WTC11 (cell line): ENCODE data around the gene MARK3. TPM values are rescaled to one million over a fixed set of nuclear protein-coding genes. Genes with fewer than 3 reads are reported as not detected.

Experiments
- ATAC-seq: fragments of 200-7000 bp; cut with Tn5 transposase; 2 replicates; pipeline ENCODE4 v1.10.0; 2021; ENCODE audit warnings: mild to moderate bottlenecking, moderate library complexity
- CTCF ChIA-PET: fragments of 300-600 bp; sonication (Branson Sonifier 250); formaldehyde crosslinking; loops from one replicate; lab custom pipeline; 2021; ENCODE audit warnings: antibody characterized with exemption; lab: Charles Lee
- POLR2A ChIA-PET: fragments of 350-600 bp; sonication (Branson Sonifier 250); formaldehyde crosslinking; loops from one replicate; lab custom pipeline; 2021; ENCODE audit warnings: antibody characterized with exemption; lab: Charles Lee
- DNase-seq: peaks from one replicate; pipeline ENCODE4 v3.0.0; 2021; ENCODE audit warnings: low spot score
- H3K27ac Mint-ChIP-seq: 2 replicates; pipeline ENCODE4 v1.8.0; 2021; ENCODE audit warnings: mixed read lengths
- H3K27me3 Mint-ChIP-seq: 2 replicates; pipeline ENCODE4 v1.8.0; 2021; ENCODE audit warnings: low read depth, mild to moderate bottlenecking, moderate library complexity, mixed read lengths
- H3K36me3 Mint-ChIP-seq: 2 replicates; pipeline ENCODE4 v1.8.0; 2021; ENCODE audit warnings: mixed read lengths
- H3K4me1 Mint-ChIP-seq: 2 replicates; pipeline ENCODE4 v1.8.0; 2022; ENCODE audit warnings: mixed read lengths
- H3K4me3 Mint-ChIP-seq: 2 replicates; pipeline ENCODE4 v1.8.0; 2021; ENCODE audit warnings: mild to moderate bottlenecking, moderate library complexity, mixed read lengths
- H3K9me3 Mint-ChIP-seq: 2 replicates; pipeline ENCODE4 v1.8.0; 2021; ENCODE audit warnings: mixed read lengths
- ESRRA ChIP-seq: sonication (generic); formaldehyde crosslinking; IDR thresholded peaks from 2 replicates; pipeline ENCODE4 v1.8.1; 2022; ENCODE audit warnings: mild to moderate bottlenecking, missing genetic modification reagents, borderline replicate concordance
- FOXP1 ChIP-seq: sonication (generic); formaldehyde crosslinking; IDR thresholded peaks from 2 replicates; pipeline ENCODE4 v1.8.0; 2022; ENCODE audit warnings: missing genetic modification reagents, mild to moderate bottlenecking, moderate library complexity, borderline replicate concordance
- MYBL2 ChIP-seq: sonication (generic); formaldehyde crosslinking; IDR thresholded peaks from 2 replicates; pipeline ENCODE4 v1.8.1; 2023; ENCODE audit warnings: mild to moderate bottlenecking, moderate library complexity, missing genetic modification reagents
- NR1H2 ChIP-seq: sonication (generic); formaldehyde crosslinking; IDR thresholded peaks from 2 replicates; pipeline ENCODE4 v1.9.0; 2021; ENCODE audit warnings: mild to moderate bottlenecking, moderate library complexity, missing genetic modification reagents
- PRRX2 ChIP-seq: fragments of 250-450 bp; sonication (Bioruptor Pico); IDR thresholded peaks from 2 replicates; pipeline ENCODE4 v1.8.0; 2021; ENCODE audit warnings: mild to moderate bottlenecking
- SP1 ChIP-seq: sonication (generic); formaldehyde crosslinking; conservative IDR thresholded peaks from 2 replicates; pipeline ENCODE4 v1.8.1; 2022; ENCODE audit warnings: missing genetic modification reagents
- TCF7 ChIP-seq: sonication (generic); formaldehyde crosslinking; IDR thresholded peaks from 2 replicates; pipeline ENCODE4 v1.8.0; 2022; ENCODE audit warnings: mild to moderate bottlenecking, low read depth, missing genetic modification reagents, moderate library complexity
- TEAD1 ChIP-seq: sonication (generic); formaldehyde crosslinking; IDR thresholded peaks from 2 replicates; pipeline ENCODE4 v1.8.0; 2022; ENCODE audit warnings: mild to moderate bottlenecking, missing genetic modification reagents
- ZNF263 ChIP-seq: sonication (generic); formaldehyde crosslinking; IDR thresholded peaks from 2 replicates; pipeline ENCODE4 v1.8.1; 2022; ENCODE audit warnings: low read depth, mild to moderate bottlenecking, moderate library complexity, missing genetic modification reagents
- ZNF317 ChIP-seq: sonication (generic); formaldehyde crosslinking; IDR thresholded peaks from 2 replicates; pipeline ENCODE4 v1.8.1; 2023; ENCODE audit warnings: low read depth, mild to moderate bottlenecking, moderate library complexity, missing genetic modification reagents, borderline replicate concordance
- total RNA-seq: library from RNA; stranded (reverse); gene quantifications from 3 replicates; pipeline ENCODE4 v1.2.3, GENCODE V29; 2021
- TF ChIP-seq, protein P1 (sequence below): fragments of 250-450 bp; sonication (Bioruptor Pico); IDR thresholded peaks from 2 replicates; pipeline ENCODE4 v1.8.0; 2021; ENCODE audit warnings: mild to moderate bottlenecking
- TF ChIP-seq, protein P2 (sequence below): sonication (generic); formaldehyde crosslinking; IDR thresholded peaks from 2 replicates; pipeline ENCODE4 v1.8.1; 2022; ENCODE audit warnings: mild to moderate bottlenecking, moderate library complexity, missing genetic modification reagents
- TF ChIP-seq, protein P3 (sequence below): sonication (generic); formaldehyde crosslinking; IDR thresholded peaks from 2 replicates; pipeline ENCODE4 v1.8.1; 2023; ENCODE audit warnings: mild to moderate bottlenecking, missing genetic modification reagents
- TF ChIP-seq, protein P4 (sequence below): sonication (generic); formaldehyde crosslinking; IDR thresholded peaks from 2 replicates; pipeline ENCODE4 v1.8.1; 2023; ENCODE audit warnings: mild to moderate bottlenecking, moderate library complexity, missing genetic modification reagents
- TF ChIP-seq, protein P5 (sequence below): sonication (generic); formaldehyde crosslinking; IDR thresholded peaks from 2 replicates; pipeline ENCODE4 v1.8.0; 2022; ENCODE audit warnings: mild to moderate bottlenecking, missing genetic modification reagents
- TF ChIP-seq, protein P6 (sequence below): sonication (generic); formaldehyde crosslinking; conservative IDR thresholded peaks from 2 replicates; pipeline ENCODE4 v1.8.1; 2023; ENCODE audit warnings: mild to moderate bottlenecking, low read depth, missing genetic modification reagents, moderate library complexity
- TF ChIP-seq, protein P7 (sequence below): sonication (generic); formaldehyde crosslinking; IDR thresholded peaks from 2 replicates; pipeline ENCODE4 v1.8.0; 2023; ENCODE audit warnings: missing genetic modification reagents, mild to moderate bottlenecking, borderline replicate concordance
- TF ChIP-seq, protein P8 (sequence below): fragments of 250-450 bp; sonication (Bioruptor Pico); IDR thresholded peaks from 2 replicates; pipeline ENCODE4 v1.9.0; 2021; ENCODE audit warnings: moderate library complexity, mild to moderate bottlenecking, inconsistent platforms, borderline replicate concordance

The MARK3 gene
- total RNA-seq, 1 experiment from 2014 or later = 93.7 TPM

DNA sequence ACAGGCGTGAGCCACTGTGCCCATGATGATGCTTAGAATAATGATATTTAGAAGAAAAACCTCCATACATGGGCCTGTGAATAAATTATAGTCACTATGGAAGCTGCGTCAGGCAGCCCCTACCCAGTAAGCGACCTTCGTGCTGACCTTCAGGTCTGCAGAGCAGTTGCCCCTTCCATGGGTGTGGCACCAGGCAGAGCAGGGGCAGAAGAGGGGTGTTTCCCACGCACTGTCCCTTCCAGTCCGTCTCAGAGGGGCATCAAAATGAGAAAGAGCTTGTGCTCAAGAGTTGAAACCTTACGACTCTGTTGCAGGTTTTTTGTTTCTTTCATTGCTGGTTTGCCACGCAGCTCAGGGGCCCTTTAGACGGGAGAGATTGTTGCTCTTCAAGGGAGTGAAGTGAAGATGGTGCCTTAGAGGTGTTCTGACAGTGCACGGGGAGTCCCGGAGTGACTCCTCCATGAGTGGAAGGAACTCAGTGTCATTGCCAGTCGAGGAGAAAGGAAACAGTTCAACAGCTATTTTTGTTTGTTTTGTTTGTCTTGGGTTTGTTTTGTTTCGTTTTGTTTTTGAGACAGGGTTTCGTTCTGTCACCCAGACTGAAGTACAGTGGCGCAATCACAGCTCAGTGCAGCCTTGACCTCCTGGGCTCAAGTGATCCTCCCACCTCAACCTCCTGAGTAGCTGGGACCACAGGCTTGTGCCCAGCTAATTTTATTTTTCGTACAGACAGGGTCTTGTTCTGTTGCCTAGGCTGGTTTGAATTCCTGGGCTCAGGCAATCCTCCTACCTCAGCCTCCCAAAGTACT lies 123.5 kb downstream of the MARK3 start (continued):
- TF ChIP-seq, protein P1, sequence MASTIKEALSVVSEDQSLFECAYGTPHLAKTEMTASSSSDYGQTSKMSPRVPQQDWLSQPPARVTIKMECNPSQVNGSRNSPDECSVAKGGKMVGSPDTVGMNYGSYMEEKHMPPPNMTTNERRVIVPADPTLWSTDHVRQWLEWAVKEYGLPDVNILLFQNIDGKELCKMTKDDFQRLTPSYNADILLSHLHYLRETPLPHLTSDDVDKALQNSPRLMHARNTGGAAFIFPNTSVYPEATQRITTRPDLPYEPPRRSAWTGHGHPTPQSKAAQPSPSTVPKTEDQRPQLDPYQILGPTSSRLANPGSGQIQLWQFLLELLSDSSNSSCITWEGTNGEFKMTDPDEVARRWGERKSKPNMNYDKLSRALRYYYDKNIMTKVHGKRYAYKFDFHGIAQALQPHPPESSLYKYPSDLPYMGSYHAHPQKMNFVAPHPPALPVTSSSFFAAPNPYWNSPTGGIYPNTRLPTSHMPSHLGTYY (CRISPR knock-in tag) = no peak
- TF ChIP-seq ZNF263 (CRISPR knock-in tag) = no peak
- TF ChIP-seq TCF7 = no peak
- TF ChIP-seq NR1H2 = no peak
- TF ChIP-seq ESRRA = no peak
- TF ChIP-seq SP1 (CRISPR knock-in tag) = no peak
- TF ChIP-seq, protein P2, sequence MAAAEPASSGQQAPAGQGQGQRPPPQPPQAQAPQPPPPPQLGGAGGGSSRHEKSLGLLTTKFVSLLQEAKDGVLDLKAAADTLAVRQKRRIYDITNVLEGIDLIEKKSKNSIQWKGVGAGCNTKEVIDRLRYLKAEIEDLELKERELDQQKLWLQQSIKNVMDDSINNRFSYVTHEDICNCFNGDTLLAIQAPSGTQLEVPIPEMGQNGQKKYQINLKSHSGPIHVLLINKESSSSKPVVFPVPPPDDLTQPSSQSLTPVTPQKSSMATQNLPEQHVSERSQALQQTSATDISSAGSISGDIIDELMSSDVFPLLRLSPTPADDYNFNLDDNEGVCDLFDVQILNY (CRISPR knock-in tag) = no peak
- TF ChIP-seq, protein P3, sequence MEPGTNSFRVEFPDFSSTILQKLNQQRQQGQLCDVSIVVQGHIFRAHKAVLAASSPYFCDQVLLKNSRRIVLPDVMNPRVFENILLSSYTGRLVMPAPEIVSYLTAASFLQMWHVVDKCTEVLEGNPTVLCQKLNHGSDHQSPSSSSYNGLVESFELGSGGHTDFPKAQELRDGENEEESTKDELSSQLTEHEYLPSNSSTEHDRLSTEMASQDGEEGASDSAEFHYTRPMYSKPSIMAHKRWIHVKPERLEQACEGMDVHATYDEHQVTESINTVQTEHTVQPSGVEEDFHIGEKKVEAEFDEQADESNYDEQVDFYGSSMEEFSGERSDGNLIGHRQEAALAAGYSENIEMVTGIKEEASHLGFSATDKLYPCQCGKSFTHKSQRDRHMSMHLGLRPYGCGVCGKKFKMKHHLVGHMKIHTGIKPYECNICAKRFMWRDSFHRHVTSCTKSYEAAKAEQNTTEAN (CRISPR knock-in tag) = no peak
- TF ChIP-seq FOXP1 = no peak
- TF ChIP-seq, protein P4, sequence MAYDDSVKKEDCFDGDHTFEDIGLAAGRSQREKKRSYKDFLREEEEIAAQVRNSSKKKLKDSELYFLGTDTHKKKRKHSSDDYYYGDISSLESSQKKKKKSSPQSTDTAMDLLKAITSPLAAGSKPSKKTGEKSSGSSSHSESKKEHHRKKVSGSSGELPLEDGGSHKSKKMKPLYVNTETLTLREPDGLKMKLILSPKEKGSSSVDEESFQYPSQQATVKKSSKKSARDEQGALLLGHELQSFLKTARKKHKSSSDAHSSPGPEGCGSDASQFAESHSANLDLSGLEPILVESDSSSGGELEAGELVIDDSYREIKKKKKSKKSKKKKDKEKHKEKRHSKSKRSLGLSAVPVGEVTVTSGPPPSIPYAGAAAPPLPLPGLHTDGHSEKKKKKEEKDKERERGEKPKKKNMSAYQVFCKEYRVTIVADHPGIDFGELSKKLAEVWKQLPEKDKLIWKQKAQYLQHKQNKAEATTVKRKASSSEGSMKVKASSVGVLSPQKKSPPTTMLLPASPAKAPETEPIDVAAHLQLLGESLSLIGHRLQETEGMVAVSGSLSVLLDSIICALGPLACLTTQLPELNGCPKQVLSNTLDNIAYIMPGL (CRISPR knock-in tag) = no peak
- TF ChIP-seq, protein P5, sequence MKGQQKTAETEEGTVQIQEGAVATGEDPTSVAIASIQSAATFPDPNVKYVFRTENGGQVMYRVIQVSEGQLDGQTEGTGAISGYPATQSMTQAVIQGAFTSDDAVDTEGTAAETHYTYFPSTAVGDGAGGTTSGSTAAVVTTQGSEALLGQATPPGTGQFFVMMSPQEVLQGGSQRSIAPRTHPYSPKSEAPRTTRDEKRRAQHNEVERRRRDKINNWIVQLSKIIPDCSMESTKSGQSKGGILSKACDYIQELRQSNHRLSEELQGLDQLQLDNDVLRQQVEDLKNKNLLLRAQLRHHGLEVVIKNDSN (CRISPR knock-in tag) = no peak
- TF ChIP-seq, protein P6, sequence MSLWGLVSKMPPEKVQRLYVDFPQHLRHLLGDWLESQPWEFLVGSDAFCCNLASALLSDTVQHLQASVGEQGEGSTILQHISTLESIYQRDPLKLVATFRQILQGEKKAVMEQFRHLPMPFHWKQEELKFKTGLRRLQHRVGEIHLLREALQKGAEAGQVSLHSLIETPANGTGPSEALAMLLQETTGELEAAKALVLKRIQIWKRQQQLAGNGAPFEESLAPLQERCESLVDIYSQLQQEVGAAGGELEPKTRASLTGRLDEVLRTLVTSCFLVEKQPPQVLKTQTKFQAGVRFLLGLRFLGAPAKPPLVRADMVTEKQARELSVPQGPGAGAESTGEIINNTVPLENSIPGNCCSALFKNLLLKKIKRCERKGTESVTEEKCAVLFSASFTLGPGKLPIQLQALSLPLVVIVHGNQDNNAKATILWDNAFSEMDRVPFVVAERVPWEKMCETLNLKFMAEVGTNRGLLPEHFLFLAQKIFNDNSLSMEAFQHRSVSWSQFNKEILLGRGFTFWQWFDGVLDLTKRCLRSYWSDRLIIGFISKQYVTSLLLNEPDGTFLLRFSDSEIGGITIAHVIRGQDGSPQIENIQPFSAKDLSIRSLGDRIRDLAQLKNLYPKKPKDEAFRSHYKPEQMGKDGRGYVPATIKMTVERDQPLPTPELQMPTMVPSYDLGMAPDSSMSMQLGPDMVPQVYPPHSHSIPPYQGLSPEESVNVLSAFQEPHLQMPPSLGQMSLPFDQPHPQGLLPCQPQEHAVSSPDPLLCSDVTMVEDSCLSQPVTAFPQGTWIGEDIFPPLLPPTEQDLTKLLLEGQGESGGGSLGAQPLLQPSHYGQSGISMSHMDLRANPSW = no peak
- TF ChIP-seq ZNF317 (CRISPR knock-in tag) = no peak
- no peak for TF ChIP-seq TEAD1 (CRISPR knock-in tag)
- TF ChIP-seq MYBL2 = no peak

DNA sequence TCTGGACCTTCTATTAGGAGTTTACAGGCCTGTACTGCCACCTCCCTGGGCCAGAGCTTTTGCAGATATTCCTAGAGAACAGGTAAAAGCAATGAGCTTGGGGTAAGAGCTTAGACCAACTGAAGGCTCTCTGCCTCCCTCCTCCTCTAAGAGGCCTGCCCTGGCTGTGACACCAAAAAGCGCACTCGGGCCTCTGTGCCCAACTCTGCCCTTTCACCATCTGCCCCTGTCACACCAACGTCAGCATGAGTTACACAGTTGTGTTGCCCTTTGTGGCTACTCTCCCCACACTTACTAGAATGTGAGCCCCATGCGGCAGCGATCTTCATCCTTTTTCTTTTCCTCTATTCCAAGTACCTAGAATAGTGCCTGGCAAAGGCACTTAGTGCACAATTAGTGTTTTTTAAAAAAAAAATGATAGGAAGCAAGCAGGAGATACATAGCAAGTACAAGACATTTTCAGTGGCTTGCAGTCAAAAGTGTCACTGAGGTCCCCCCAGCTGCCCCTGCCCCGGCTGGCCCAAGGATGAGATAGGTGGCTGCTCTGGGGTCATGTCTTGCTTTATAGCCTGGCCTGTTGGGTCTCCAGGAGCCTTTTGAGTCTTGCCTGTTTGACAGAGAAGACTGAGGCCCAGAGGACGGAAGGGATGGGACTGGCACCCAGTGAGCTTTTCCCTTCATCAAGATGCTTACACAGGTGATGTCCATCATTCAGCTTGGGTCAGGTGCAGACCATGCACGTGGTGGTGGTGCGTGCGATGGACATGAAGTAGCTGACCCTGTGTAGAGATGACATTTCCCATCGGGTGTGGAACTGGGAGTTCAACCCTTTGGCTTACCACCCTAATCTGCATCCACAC lies 124.9 kb downstream of the MARK3 start:
- Mint-ChIP-seq H3K4me1 (no peaks in the 10 kb centered on the region), H3K9me3 (no peaks in the 10 kb centered on the region), H3K36me3 (peaks cover 4% of the 10 kb centered on the region), H3K27me3 (no peaks in the 10 kb centered on the region), H3K4me3 (no peak overlapping the region), H3K27ac (0 out of 2 replicates have a peak overlapping the region, but pooled peaks have one; percentile 64)
- ChIA-PET CTCF (interaction anchor here (0.7 to 2.9 kb wide), 9 partner anchors 9 to 435 kb away, joined by 3 to 16 read pairs (median 6); partner anchors contain the start of genes CKB and TRMT61A), POLR2A (no interaction called here)
- DNase-seq (no peak), ATAC-seq (no peak)
- TF ChIP-seq, protein P7, sequence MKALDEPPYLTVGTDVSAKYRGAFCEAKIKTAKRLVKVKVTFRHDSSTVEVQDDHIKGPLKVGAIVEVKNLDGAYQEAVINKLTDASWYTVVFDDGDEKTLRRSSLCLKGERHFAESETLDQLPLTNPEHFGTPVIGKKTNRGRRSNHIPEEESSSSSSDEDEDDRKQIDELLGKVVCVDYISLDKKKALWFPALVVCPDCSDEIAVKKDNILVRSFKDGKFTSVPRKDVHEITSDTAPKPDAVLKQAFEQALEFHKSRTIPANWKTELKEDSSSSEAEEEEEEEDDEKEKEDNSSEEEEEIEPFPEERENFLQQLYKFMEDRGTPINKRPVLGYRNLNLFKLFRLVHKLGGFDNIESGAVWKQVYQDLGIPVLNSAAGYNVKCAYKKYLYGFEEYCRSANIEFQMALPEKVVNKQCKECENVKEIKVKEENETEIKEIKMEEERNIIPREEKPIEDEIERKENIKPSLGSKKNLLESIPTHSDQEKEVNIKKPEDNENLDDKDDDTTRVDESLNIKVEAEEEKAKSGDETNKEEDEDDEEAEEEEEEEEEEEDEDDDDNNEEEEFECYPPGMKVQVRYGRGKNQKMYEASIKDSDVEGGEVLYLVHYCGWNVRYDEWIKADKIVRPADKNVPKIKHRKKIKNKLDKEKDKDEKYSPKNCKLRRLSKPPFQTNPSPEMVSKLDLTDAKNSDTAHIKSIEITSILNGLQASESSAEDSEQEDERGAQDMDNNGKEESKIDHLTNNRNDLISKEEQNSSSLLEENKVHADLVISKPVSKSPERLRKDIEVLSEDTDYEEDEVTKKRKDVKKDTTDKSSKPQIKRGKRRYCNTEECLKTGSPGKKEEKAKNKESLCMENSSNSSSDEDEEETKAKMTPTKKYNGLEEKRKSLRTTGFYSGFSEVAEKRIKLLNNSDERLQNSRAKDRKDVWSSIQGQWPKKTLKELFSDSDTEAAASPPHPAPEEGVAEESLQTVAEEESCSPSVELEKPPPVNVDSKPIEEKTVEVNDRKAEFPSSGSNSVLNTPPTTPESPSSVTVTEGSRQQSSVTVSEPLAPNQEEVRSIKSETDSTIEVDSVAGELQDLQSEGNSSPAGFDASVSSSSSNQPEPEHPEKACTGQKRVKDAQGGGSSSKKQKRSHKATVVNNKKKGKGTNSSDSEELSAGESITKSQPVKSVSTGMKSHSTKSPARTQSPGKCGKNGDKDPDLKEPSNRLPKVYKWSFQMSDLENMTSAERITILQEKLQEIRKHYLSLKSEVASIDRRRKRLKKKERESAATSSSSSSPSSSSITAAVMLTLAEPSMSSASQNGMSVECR (CRISPR knock-in tag) = no peak
- TF ChIP-seq PRRX2 (CRISPR knock-in tag) (no peak), FOXP1 (no peak)
- TF ChIP-seq, protein P8, sequence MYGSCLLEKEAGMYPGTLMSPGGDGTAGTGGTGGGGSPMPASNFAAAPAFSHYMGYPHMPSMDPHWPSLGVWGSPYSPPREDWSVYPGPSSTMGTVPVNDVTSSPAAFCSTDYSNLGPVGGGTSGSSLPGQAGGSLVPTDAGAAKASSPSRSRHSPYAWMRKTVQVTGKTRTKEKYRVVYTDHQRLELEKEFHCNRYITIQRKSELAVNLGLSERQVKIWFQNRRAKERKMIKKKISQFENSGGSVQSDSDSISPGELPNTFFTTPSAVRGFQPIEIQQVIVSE (CRISPR knock-in tag) = no peak
